Activated T-cell treated with anti-CD3 and anti-CD28 coated beads, Interleukin-2, amount 50 U/mL, for 72 hours (primary cell): ENCODE results near the gene CYP2W1. TPM values are rescaled to one million over a fixed set of nuclear protein-coding genes. Genes with fewer than 3 reads are reported as not detected.

Source experiments
- ATAC-seq, 2 donors: fragments of 150-1000 bp; cut with Tn5 transposase; replicated peaks in 1 of 2; 2 replicates each; pipeline ENCODE4 v1.10.0; 2021; ENCODE audit warnings: moderate library complexity in 2 of 2, mild to moderate bottlenecking in 1 of 2
- DNase-seq, 2 donors: peaks; one replicate each; pipeline ENCODE4 v3.0.0; 2021 to 2022; ENCODE audit warnings: mixed read lengths in 1 of 2
- H3K27ac Mint-ChIP-seq: one replicate; pipeline ENCODE4 v1.8.0; 2022; ENCODE audit warnings: mild to moderate bottlenecking, moderate library complexity, mixed read lengths
- H3K27me3 Mint-ChIP-seq: one replicate; pipeline ENCODE4 v1.8.0; 2022; ENCODE audit warnings: low read depth, mixed read lengths
- H3K36me3 Mint-ChIP-seq, 2 donors: one replicate each; pipeline ENCODE4 v1.8.0; 2022; ENCODE audit warnings: mixed read lengths in 2 of 2, mild to moderate bottlenecking in 1 of 2; ENCODE audit not compliant: insufficient read depth in 2 of 2
- H3K4me1 Mint-ChIP-seq: one replicate; pipeline ENCODE4 v1.8.0; 2022; ENCODE audit warnings: low read depth, mixed read lengths
- H3K4me3 Mint-ChIP-seq, 2 donors: one replicate each; pipeline ENCODE4 v1.8.0; 2022; ENCODE audit warnings: mild to moderate bottlenecking in 2 of 2, mixed read lengths in 2 of 2, moderate library complexity in 2 of 2
- H3K9me3 Mint-ChIP-seq, 2 donors: one replicate each; pipeline ENCODE4 v1.8.0; 2022; ENCODE audit warnings: mixed read lengths in 2 of 2
- total RNA-seq, 2 donors: library from RNA; stranded (reverse); gene quantifications; one replicate each; pipeline ENCODE4 v1.2.3, GENCODE V29; 2022

CYP2W1 gene
- total RNA-seq, 2 donors from 2014 or later: not detected

DNA sequence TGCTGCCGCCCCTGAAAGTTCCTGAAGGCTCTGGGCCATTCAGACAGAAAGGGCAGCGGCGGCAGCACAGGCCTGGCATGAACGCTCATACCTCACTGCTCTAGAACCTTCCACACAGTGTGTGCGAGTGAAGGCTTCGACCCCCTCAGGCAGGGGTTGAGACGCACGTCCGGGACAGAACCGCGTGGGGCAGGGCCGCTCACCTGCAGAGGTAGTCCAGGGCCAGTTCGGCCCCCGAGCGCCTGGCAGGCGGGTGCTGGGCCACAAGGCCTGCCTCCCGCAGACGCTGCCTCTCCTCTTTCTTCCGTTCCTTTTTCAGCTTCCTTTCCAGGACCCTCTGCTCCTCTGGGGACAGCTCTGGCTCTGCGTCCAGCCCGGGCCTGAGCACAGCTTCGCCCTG, 26.8 kb downstream of the CYP2W1 start:
- H3K4me3 Mint-ChIP-seq: no peak overlapping the region
- no peaks in the 10 kb centered on the region for H3K27me3 Mint-ChIP-seq
- ATAC-seq: no peak
- H3K27ac Mint-ChIP-seq: no peak overlapping the region
- no peaks in the 10 kb centered on the region for H3K36me3 Mint-ChIP-seq
- H3K4me1 Mint-ChIP-seq: peaks cover 8% of the 10 kb centered on the region
- DNase-seq: no peak
- peaks cover 0 to 2% of the 10 kb centered on the region in 2 donors for H3K9me3 Mint-ChIP-seq

DNA sequence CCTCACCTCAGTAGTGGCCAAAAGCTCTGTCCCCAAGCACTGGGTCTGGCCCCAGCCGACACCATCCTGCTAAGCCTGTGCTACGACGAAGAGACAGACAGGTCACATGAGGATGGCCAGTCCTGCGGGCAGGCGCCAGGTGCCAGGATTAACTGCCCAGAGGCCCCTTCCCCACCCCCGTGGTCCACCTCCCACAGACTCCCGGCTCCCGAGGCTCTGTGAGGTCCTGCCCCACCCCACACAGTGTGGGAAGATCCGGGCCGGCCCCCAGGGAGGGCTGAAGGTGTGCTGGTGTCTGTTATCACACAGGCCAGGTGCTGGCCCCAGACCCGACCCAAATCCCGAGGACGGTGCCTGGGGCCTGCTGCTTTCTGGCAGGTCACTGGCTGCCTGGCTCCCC, 27.2 kb downstream of the CYP2W1 start:
- Mint-ChIP-seq H3K9me3 (peaks cover 0 to 2% of the 10 kb centered on the region in 2 donors), H3K4me1 (peaks cover 8% of the 10 kb centered on the region), H3K4me3 (no peak overlapping the region), H3K27ac (no peak overlapping the region), H3K27me3 (no peaks in the 10 kb centered on the region), H3K36me3 (no peaks in the 10 kb centered on the region)
- DNase-seq (no peak), ATAC-seq (no peak)

DNA sequence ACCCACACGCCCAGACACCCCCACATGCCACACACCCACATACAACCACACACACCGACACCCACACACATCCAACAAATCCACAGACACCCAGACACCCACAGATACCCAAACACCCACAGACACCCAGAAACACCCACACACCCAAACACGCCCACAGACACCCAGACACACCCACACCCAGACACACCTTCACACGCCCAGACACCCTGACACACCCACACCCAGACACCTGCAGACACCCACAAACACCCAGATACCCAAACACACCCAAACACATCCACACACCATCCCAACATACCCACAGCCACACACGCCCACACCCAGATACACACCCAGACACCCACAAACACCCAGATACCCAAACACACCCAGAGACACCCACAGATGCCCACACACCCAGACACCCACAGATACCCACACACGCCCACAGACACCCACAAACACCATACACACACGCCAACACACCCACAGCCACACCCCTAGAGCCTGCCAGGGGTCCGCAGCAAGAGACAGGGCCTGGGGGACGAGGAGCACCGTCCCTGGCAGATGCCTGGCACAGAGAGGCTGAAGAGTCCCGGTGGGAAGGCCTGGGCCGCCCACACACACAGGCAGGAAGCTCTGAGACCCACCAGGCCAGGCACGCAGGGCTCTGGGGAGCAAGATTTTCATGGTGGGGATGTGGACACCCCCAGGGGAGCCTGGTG, 28.5 kb downstream of the CYP2W1 start:
- peaks cover 0 to 2% of the 10 kb centered on the region in 2 donors for H3K9me3 Mint-ChIP-seq
- H3K4me1 Mint-ChIP-seq: peaks cover 8% of the 10 kb centered on the region
- no peak for DNase-seq
- peak in 1 of 2 donors; percentile 11 for ATAC-seq
- H3K27ac Mint-ChIP-seq: peak overlapping the region; percentile 36
- no peak overlapping the region for H3K4me3 Mint-ChIP-seq
- no peaks in the 10 kb centered on the region for H3K36me3 Mint-ChIP-seq
- H3K27me3 Mint-ChIP-seq: no peaks in the 10 kb centered on the region

DNA sequence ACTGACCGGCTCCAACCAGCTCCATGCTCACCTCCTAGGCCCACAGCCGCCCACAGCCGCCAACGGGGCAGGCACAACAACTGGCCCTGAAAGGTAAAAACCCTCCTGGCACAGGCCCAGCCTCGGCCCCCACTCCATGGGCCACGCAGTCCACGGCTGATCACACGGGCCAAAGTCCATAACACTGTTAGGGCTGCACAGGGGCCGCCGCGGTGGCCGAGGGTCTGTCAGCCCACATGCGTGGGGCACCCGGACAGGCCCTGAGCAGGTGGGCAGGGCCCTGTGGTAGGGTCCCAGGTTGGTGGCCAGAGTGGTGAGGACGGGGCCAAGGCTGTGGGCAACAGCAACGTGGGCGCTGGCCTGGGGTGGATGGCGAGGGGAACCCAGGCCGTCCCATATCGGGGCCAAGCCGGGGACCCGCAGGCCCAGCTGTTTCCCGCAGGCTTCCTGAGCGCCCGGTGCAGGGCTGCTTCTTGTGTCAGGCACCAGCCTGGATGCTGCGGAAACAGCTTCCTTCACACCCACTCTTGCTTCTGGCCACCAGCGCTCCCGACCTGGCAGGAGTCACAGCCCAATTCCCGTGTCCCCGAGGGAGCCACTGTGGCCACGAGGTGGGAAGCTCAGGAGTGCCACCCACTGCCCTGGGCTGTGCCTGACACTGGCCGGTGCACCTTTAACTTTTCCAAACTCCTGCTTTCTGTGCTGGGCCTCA, 29.2 kb downstream of the CYP2W1 start:
- ATAC-seq: peak in 1 of 2 donors; percentile 15
- DNase-seq: no peak
- H3K4me3 Mint-ChIP-seq: no peak overlapping the region
- no peaks in the 10 kb centered on the region for H3K36me3 Mint-ChIP-seq
- no peak overlapping the region for H3K27ac Mint-ChIP-seq
- no peaks in the 10 kb centered on the region for H3K27me3 Mint-ChIP-seq
- peaks cover 0 to 2% of the 10 kb centered on the region in 2 donors for H3K9me3 Mint-ChIP-seq
- peaks cover 8% of the 10 kb centered on the region for H3K4me1 Mint-ChIP-seq

DNA sequence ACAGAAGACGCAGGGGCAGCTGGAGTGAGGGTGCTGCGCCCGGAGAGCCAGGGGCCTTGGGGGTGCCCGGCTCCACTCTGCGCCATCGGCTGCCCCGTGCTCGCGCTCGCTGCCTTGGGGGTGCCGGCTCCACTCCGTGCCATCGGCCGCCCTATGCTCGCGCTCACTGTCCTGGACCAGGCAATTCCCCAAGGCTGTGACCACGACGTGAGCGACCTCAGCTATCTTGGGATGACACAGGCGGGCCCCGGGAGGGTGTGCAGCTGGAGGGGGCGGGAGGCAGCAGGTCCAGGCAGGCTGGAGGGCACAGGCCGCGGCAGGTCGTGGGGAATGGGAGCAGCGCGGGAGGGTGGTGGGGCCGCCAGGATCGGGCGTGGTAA, 29.7 kb downstream of the CYP2W1 start:
- Mint-ChIP-seq H3K9me3 (peaks cover 0 to 2% of the 10 kb centered on the region in 2 donors), H3K27me3 (no peaks in the 10 kb centered on the region), H3K4me1 (peaks cover 8% of the 10 kb centered on the region), H3K27ac (no peak overlapping the region), H3K4me3 (no peak overlapping the region), H3K36me3 (no peaks in the 10 kb centered on the region)
- no peak for DNase-seq
- no peak for ATAC-seq

DNA sequence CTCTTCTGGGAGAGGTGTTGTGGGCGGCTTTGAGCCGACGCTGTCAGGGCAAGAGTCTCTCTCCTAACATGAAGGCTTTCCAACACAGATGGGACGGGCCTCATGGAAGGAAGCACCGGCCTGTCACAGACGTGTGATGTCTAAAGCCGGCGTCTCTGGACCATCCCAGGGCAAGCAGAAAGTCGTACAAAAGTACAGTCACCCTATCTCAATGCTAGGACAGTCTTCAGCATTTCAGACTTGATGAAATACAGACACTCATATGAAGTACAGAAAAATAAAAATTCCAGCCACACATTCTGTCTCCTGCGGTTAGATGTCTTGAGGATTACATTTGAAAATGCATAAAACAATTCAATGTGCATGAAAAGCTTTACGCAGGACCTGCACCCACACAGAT, 30.6 kb downstream of the CYP2W1 start:
- Mint-ChIP-seq H3K27me3 (no peaks in the 10 kb centered on the region), H3K27ac (no peak overlapping the region), H3K9me3 (peaks cover 0 to 2% of the 10 kb centered on the region in 2 donors), H3K4me1 (peaks cover 8% of the 10 kb centered on the region), H3K36me3 (no peaks in the 10 kb centered on the region), H3K4me3 (no peak overlapping the region)
- ATAC-seq: no peak
- no peak for DNase-seq

DNA sequence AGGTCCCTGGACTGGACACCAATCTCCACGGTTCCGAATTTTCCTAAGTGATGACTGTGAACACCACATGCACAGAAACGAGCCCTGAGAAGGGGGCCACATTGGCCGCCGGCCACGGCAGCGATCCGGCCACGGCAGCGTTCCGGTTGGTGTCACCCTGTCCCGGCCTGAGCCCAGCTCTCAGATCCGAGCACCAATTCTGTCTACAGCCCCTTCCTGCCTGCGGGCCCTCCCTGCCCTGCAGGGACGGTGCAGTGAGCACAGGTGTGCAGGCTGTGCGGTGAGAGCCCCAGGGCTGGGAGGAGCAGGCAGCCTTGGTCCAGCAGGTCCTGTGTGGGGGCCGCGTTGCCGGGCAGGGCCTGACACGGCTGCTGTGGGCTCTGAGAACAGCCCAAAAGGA, 31.7 kb downstream of the CYP2W1 start:
- Mint-ChIP-seq H3K36me3 (no peaks in the 10 kb centered on the region), H3K27me3 (no peaks in the 10 kb centered on the region), H3K27ac (no peak overlapping the region), H3K9me3 (peaks cover 0 to 2% of the 10 kb centered on the region in 2 donors), H3K4me1 (peaks cover 8% of the 10 kb centered on the region), H3K4me3 (no peak overlapping the region)
- no peak for DNase-seq
- no peak for ATAC-seq

DNA sequence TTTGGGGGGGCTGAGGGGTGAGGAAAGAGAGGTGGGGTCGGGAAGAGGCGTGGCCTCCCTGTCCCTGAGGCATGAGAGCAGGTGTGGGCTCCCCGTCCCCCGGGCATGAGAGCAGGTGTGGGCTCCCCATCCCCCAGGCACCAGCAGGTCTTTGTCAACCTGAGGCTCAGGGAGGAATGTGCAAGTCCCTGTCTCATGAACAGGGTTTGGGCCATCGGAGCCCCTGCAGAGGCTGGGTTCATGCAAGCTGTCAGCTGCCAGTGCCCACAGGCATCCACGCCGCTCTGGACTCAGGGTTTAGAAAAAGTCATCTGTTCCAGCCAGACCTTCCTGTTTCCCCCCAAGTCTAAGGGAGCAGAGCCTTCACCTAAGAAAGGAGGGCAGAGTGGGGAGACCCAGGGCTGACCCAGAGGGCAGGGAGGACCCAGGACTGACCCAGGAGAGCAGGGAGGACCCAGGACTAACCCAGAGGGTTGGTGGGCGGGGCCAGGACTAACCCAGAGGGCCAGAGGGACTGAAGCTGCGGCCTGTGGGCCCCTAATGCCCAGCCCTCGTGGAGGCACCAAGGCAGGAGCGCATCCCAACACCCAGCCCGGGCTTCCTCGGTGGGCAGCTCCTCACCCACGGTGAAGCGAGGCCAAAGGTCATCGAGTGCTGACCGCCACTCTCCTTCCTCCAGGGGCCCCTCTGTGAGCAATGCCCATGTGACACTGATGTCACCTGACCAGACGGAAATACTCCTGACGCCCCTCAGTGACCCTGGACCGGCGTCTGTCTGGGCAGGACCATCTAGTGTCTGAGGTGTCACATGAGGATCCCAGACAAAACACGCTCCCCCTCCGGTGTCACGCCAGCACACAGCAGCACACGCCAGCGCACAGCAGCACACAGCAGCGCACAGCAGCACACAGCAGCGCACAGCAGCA, 32.5 kb downstream of the CYP2W1 start:
- peaks cover 0 to 2% of the 10 kb centered on the region in 2 donors for H3K9me3 Mint-ChIP-seq
- no peak overlapping the region for H3K4me3 Mint-ChIP-seq
- H3K4me1 Mint-ChIP-seq: peaks cover 8% of the 10 kb centered on the region
- ATAC-seq (no peak), DNase-seq (no peak)
- H3K27me3 Mint-ChIP-seq: no peaks in the 10 kb centered on the region
- H3K36me3 Mint-ChIP-seq: no peaks in the 10 kb centered on the region
- no peak overlapping the region for H3K27ac Mint-ChIP-seq

DNA sequence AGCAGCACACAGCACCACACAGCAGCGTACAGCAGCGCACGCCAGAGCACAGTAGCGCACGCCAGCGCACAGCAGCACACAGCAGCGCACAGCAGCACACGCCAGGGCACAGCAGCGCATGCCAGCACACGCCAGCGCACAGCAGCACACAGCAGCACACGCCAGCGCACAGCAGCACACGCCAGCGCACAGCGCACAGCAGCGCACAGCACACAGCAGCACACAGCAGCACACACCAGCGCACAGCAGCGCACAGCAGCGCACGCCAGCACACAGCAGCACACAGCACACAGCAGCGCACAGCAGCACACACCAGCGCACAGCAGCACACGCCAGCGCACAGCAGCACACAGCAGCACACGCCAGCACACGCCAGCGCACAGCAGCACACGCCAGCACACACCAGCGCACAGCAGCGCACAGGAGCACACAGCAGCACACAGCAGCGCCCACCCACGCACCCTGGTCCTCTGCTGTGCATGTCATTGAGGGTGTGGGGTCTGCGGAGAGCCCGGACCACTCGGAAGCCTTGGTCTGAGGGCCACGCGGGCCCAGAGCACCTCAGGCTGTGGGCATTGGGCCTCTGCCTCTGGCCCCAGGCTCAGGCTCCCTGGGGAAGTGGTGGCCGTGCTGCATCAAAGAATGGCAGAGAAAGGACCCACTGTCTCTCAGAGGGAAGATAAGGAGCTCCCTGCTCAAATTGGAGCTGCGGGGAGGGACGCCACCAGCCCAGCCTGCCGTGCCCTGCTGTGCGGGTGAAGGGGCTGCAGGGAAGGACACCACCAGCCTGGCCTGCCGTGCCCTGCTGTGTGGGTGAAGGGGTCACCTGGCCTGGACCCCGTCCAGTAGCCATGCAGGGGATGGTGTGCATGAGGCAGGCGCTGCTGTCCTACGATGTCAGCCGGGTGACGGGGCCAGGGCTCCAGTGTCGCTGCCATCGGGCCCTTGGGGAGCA, 33.9 kb downstream of the CYP2W1 start:
- peaks cover 2% of the 10 kb centered on the region in 2 donors for H3K36me3 Mint-ChIP-seq
- H3K27ac Mint-ChIP-seq: no peak overlapping the region
- H3K27me3 Mint-ChIP-seq: no peaks in the 10 kb centered on the region
- no peak for DNase-seq
- no peak overlapping the region for H3K4me3 Mint-ChIP-seq
- ATAC-seq: no peak
- H3K9me3 Mint-ChIP-seq: no peaks in the 10 kb centered on the region
- H3K4me1 Mint-ChIP-seq: no peaks in the 10 kb centered on the region

DNA sequence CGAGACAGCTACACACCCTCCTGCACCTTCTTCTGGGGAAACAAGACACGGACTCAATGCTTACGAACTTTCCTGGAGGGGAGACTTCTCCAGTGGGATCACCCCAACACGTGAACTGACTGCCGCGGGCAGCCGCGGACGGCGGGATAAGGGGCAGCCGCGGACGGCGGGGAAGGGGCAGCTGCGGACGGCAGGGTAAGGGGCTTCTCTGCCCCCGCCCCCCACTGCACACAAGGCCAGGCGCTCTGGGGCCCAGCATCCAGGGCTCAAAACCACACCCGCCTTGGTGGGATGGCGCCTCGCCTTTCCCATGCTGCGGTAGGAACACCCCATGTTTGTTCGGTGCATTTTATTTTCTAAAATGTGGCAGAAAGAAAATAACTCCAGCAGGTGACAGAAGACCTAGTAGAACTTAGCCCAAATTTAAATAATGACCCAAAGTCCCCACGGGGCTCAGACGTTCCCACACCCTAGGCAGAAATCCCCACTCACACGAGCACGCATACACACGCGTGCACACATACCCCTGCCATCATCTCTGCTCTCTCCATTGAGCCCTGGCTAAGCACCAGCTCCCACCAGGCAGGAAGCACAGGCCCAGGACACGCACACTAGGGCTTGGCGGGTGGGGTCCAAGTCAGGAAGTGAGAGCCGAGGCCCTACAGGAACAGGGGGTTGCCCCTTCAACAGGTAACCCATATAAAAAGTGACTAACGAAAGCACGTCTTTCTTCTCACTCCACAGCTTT, 34.8 kb downstream of the CYP2W1 start:
- Mint-ChIP-seq H3K4me3 (no peak overlapping the region), H3K36me3 (peaks cover 2 to 3% of the 10 kb centered on the region in 2 donors), H3K27ac (no peak overlapping the region), H3K4me1 (no peaks in the 10 kb centered on the region), H3K27me3 (no peaks in the 10 kb centered on the region), H3K9me3 (no peaks in the 10 kb centered on the region)
- ATAC-seq (no peak), DNase-seq (no peak)

DNA sequence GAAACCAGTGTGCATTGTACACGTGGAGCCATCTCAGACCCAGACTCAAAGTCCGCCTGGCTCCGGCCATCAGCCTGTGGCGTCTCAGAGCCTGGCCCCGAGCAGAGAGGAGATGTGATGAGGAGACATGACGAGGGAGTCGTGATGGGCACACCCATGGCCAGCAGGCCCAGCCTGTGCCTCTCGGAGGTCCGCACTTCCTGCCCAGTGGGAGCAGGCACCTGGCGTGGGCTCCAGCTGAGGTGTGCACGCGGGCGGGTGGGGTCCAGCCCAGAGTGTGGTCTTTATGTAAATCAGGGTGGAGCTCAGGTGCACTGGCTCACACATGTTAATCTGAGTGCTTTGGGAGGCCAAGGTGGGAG, 35.3 kb downstream of the CYP2W1 start:
- Mint-ChIP-seq H3K4me1 (no peaks in the 10 kb centered on the region), H3K9me3 (no peaks in the 10 kb centered on the region), H3K27me3 (no peaks in the 10 kb centered on the region), H3K27ac (no peak overlapping the region), H3K4me3 (no peak overlapping the region), H3K36me3 (peaks cover 2 to 3% of the 10 kb centered on the region in 2 donors)
- DNase-seq (no peak), ATAC-seq (no peak)
